Sigmoid colon (tissue), 7 donors: ENCODE results near the gene MDM2. TPM values are rescaled to one million over a fixed set of nuclear protein-coding genes. Genes with fewer than 3 reads are reported as not detected.

Experiments used
- DNase-seq: peaks from one replicate; pipeline ENCODE4 v3.0.0-alpha.2; 2019
- H3K27ac ChIP-seq, 4 donors: fragments of 200-600 bp; sonication (generic); one replicate each; pipeline ENCODE4 v1.5.1; 2016 to 2019; ENCODE audit warnings: mild to moderate bottlenecking in 1 of 4
- H3K27me3 ChIP-seq, 3 donors: fragments of 200-600 bp; sonication (generic); one replicate each; pipeline ENCODE4 v1.5.1; 2019; ENCODE audit warnings: mild to moderate bottlenecking in 1 of 3
- H3K36me3 ChIP-seq, 4 donors: fragments of 200-600 bp; sonication (generic); one replicate each; pipeline ENCODE4 v1.5.1; 2016 to 2019
- H3K4me1 ChIP-seq, 4 donors: fragments of 200-600 bp; sonication (generic); one replicate each; pipeline ENCODE4 v1.5.1; 2017 to 2019
- H3K4me3 ChIP-seq, 4 donors: fragments of 200-600 bp; sonication (generic); one replicate each; pipeline ENCODE4 v1.5.1; 2017 to 2019; ENCODE audit warnings: mild to moderate bottlenecking in 2 of 4, moderate library complexity in 1 of 4
- H3K9me3 ChIP-seq, 4 donors: fragments of 200-600 bp in 3 of 4; sonication (generic) in 3 of 4; one replicate each; pipeline versions ENCODE4 v1.5.1 to v1.6.1; 2013 to 2019
- CTCF ChIP-seq, 4 experiments: fragments of 450-650 bp in 3 of 4; fragments of 200-600 bp in 1 of 4; IDR thresholded peaks; one replicate each; pipeline ENCODE4 v1.5.1; 2016 to 2019; ENCODE audit warnings: antibody characterized with exemption in 4 of 4, mild to moderate bottlenecking in 3 of 4, moderate library complexity in 2 of 4
- EP300 ChIP-seq, 4 donors: sonication (generic); formaldehyde crosslinking; IDR thresholded peaks; one replicate each; pipeline ENCODE4 v1.6.1; 2017; ENCODE audit warnings: antibody characterized with exemption in 4 of 4
- POLR2A ChIP-seq, 2 donors: fragments of 450-650 bp; IDR thresholded peaks; one replicate each; pipeline ENCODE4 v1.6.1; 2016; ENCODE audit warnings: antibody characterized with exemption in 2 of 2, mild to moderate bottlenecking in 2 of 2, moderate library complexity in 2 of 2
- POLR2AphosphoS5 ChIP-seq, 4 donors: sonication (generic); formaldehyde crosslinking; IDR thresholded peaks; one replicate each; pipeline ENCODE4 v1.6.1; 2017; ENCODE audit warnings: antibody characterized with exemption in 4 of 4
- WGBS, 2 donors: extraction: QIAGEN DNeasy Blood & Tissue Kit; methylation state at CpG; one replicate each; pipeline ENCODE4 v1.1.7; 2013; 5-methylcytosine and 5-hydroxymethylcytosine counted together
- intact Hi-C: fragments of 100-400 bp; cut with DNase I; formaldehyde crosslinking; loops from one replicate; pipeline ENCODE4 v1.15.1; 2023
- polyA plus RNA-seq, 3 donors: library from polyadenylated mRNA; stranded (reverse); fragments of 200-250 nt; gene quantifications; one replicate each; pipeline ENCODE4 v1.2.3, GENCODE V29; 2013
- total RNA-seq, 4 donors: library from RNA; depleted of rRNA; stranded (reverse); fragments of >200 nt; gene quantifications; one replicate each; pipeline ENCODE4 v1.1.0, GENCODE V29; 2016
- donor health status: healthy with polysubstance abuse.
- donor health status: Bipolar disorder and iron deficiency.
- donor health status: healthy.

MDM2 gene
- total and polyA plus RNA-seq, 7 donors = 6.0 to 55.4 (median 44.2) TPM

- H3K36me3 ChIP-seq = peaks cover 31 to 92% (median 48%) of the 10 kb centered on the region in 4 donors
- DNase-seq = no peak
- H3K27me3 ChIP-seq = no peaks in the 10 kb centered on the region
- H3K4me3 ChIP-seq = no peak overlapping the region
- WGBS, 2 donors = 91 to 96% methylated on average over 11 of the region's 11 CpGs
- no peak for TF ChIP-seq CTCF (IDR thresholded peaks at IDR 0.05)
- TF ChIP-seq EP300 (IDR thresholded peaks at IDR 0.05) = no peak
- no peak for TF ChIP-seq POLR2A (IDR thresholded peaks at IDR 0.05)
- TF ChIP-seq POLR2AphosphoS5 (IDR thresholded peaks at IDR 0.05) = no peak
- intact Hi-C loops = no loop called here
- no peaks in the 10 kb centered on the region for H3K9me3 ChIP-seq
- no peak overlapping the region for H3K27ac ChIP-seq
- no peaks in the 10 kb centered on the region for H3K4me1 ChIP-seq
Measured at GRCh38 chr12:68825569-68826217, 17.7 kb downstream of the MDM2 start.

- intact Hi-C loops = no loop called here
- Histone ChIP-seq H3K4me1 (no peaks in the 10 kb centered on the region), H3K4me3 (no peak overlapping the region), H3K9me3 (no peaks in the 10 kb centered on the region), H3K36me3 (peaks cover 28 to 87% (median 44%) of the 10 kb centered on the region in 4 donors), H3K27me3 (no peaks in the 10 kb centered on the region), H3K27ac (no peak overlapping the region)
- WGBS, 2 donors = 89 to 90% methylated on average over 5 of the region's 5 CpGs
- TF ChIP-seq POLR2AphosphoS5 (IDR thresholded peaks at IDR 0.05) (no peak), CTCF (IDR thresholded peaks at IDR 0.05) (no peak), POLR2A (IDR thresholded peaks at IDR 0.05) (no peak), EP300 (IDR thresholded peaks at IDR 0.05) (no peak)
- DNase-seq = no peak
Measured at GRCh38 chr12:68827895-68828671, 20.1 kb downstream of the MDM2 start.

- Histone ChIP-seq H3K27me3 (no peaks in the 10 kb centered on the region), H3K4me3 (no peak overlapping the region), H3K9me3 (no peaks in the 10 kb centered on the region), H3K27ac (no peak overlapping the region), H3K36me3 (peaks cover 23 to 82% (median 42%) of the 10 kb centered on the region in 4 donors), H3K4me1 (no peaks in the 10 kb centered on the region)
- intact Hi-C loops = no loop called here
- WGBS, 2 donors = 83 to 94% methylated on average over 7 of the region's 7 CpGs
- TF ChIP-seq EP300 (IDR thresholded peaks at IDR 0.05) = no peak
- TF ChIP-seq POLR2A (IDR thresholded peaks at IDR 0.05) = no peak
- TF ChIP-seq POLR2AphosphoS5 (IDR thresholded peaks at IDR 0.05) = no peak
- no peak for TF ChIP-seq CTCF (IDR thresholded peaks at IDR 0.05)
- DNase-seq = no peak
Measured at GRCh38 chr12:68828672-68829068, 20.7 kb downstream of the MDM2 start.

GRCh38 chr12:68831272-68831671 is 23.3 kb downstream of the MDM2 start:
- intact Hi-C loops = loop anchor here (10.0 kb wide), 1 partner anchor 244 kb away; no protein-coding TSS in a partner anchor
- no peak for TF ChIP-seq EP300 (IDR thresholded peaks at IDR 0.05)
- no peak for TF ChIP-seq POLR2A (IDR thresholded peaks at IDR 0.05)
- no peak for TF ChIP-seq POLR2AphosphoS5 (IDR thresholded peaks at IDR 0.05)
- TF ChIP-seq CTCF (IDR thresholded peaks at IDR 0.05) = no peak
- no peak overlapping the region for H3K27ac ChIP-seq
- H3K36me3 ChIP-seq = peaks cover 4 to 80% (median 26%) of the 10 kb centered on the region in 4 donors
- H3K4me1 ChIP-seq = no peaks in the 10 kb centered on the region
- H3K27me3 ChIP-seq = no peaks in the 10 kb centered on the region
- 84 to 91% methylated on average over 6 of the region's 6 CpGs for WGBS, 2 donors
- H3K4me3 ChIP-seq = no peak overlapping the region
- no peak for DNase-seq
- H3K9me3 ChIP-seq = no peaks in the 10 kb centered on the region
